GM12801 (cell line): ENCODE data around the gene PDZK1IP1.

Experiments
- TF ChIP-seq, protein P1 (sequence below): IDR thresholded peaks from one replicate; pipeline ENCODE4 v1.5.1; 2011; ENCODE audit warnings: control low read depth; ENCODE audit not compliant: insufficient read length; ENCODE audit errors: extremely low read depth

The PDZK1IP1 gene

DNA sequence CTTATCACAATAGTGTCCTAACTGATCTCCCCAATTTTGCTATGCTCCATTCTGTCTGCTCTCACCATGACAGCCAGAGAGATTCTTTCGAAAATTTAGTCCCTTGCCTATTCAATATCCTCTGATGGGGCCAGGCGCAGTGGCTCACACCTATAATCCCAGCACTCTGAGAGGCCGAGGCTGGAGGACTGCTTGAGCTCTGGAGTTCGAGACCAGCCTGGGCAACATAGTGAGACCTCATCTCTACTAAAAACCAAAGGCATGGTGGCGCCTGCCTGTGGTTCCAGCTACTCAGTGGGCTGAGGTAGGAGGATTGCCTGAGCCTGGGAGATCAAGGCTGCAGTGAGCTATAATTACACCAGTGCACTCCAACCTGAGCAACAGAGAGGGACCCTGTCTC, 16.1 kb upstream of the PDZK1IP1 start:
- TF ChIP-seq, protein P1, sequence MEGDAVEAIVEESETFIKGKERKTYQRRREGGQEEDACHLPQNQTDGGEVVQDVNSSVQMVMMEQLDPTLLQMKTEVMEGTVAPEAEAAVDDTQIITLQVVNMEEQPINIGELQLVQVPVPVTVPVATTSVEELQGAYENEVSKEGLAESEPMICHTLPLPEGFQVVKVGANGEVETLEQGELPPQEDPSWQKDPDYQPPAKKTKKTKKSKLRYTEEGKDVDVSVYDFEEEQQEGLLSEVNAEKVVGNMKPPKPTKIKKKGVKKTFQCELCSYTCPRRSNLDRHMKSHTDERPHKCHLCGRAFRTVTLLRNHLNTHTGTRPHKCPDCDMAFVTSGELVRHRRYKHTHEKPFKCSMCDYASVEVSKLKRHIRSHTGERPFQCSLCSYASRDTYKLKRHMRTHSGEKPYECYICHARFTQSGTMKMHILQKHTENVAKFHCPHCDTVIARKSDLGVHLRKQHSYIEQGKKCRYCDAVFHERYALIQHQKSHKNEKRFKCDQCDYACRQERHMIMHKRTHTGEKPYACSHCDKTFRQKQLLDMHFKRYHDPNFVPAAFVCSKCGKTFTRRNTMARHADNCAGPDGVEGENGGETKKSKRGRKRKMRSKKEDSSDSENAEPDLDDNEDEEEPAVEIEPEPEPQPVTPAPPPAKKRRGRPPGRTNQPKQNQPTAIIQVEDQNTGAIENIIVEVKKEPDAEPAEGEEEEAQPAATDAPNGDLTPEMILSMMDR: no peak

- TF ChIP-seq, protein P1: no peak
These were observed 11.3 kb upstream of the PDZK1IP1 start for GRCh38 chr1:47201179-47201578.

DNA sequence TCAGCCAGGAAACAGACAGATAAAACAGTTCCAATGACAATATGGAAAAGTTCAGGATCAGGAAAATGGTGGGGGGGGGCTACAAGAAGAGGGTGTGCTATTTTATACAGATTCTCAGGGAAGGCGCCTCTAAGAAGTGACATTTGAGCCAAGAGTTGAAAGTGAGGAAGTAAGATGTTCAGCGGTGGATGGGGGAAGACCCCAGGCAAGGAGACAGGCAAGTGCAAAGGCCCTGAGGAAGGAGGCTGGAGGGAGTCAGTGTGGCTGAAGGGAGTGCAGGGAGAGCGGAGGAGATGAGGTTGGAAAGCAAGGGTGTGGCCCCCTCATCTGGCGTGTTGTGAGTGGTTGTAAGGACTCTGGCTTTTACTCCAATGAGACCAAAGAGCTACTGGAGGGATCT, 8.4 kb upstream of the PDZK1IP1 start:
- TF ChIP-seq, protein P1: no peak

DNA sequence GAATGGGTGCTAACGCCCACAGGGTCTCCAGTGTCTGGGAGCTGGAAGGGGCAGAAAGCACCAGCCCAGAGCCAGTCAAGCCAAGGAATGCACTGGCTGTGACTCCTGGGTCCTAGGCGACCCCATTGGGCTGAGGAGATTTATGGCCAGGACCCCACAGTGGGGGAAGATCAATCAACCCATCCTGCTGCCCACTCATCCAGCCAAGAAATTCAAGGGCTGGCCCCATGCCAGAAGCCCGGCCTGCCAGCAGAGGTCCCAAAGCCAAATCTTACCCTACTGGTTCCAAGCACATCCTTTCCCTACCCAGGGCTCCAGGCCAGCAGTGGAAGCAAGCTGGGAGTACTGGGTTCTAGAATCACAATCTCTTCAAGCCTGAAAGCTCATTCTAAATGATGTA, 6.8 kb upstream of the PDZK1IP1 start:
- TF ChIP-seq, protein P1: no peak

DNA sequence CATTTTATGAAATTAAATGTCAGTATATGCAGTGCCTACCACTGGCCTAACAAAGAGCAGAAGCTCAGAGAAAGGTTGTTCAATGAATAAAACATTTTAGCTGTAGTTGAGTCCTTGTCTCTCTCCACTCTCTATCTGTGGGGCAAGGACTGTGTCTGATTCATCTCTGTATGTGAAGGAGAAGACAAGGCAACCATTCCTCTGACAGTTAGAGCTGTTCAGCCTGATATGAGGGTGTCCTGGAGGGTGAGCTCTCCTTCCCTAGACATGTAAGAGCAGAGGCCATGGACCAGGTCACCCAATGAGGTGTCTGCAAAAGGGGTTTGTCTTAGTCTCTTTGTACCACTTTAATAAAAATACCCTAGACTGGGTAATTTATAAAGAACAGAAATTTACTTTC, 4.5 kb upstream of the PDZK1IP1 start:
- TF ChIP-seq, protein P1: no peak

- TF ChIP-seq, protein P1: peak; percentile 43
These were observed 2.9 kb upstream of the PDZK1IP1 start for GRCh38 chr1:47192458-47193384.

DNA sequence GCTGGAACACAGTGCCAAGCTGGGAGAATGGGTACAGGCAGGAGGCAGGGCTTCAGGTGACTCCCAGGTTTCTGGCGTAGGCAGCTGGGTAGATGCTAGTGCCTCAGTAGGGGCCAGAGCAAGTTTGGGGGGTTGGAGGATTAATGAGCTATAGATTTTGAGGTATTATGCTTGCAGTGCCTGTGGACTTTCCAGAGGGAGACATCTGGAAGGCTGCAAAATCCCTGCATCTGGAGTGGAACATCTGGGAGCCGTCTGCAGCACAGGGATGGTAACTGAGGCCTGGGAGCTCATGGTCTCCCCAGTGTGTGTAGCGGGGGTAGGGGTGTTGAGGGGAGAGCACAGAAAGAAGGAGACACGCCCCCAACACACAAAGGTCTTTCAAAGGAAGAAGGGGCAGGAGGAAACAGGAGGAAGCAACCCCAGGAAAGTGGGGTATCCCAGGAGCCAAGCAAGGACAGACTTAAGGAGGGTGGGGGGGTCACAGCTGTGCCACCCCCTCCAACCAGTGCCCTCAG, 2.2 kb upstream of the PDZK1IP1 start:
- TF ChIP-seq, protein P1: no peak
